Progenitor cell of endocrine pancreas (in vitro differentiated cells): ENCODE measurements around the gene ATXN1. TPM values are rescaled to one million over a fixed set of nuclear protein-coding genes. Genes with fewer than 3 reads are reported as not detected.

Experiments
- DNase-seq: peaks from one replicate; pipeline ENCODE4 v3.0.0; 2021; ENCODE audit warnings: low spot score; ENCODE audit not compliant: unreplicated experiment
- H3K27ac Mint-ChIP-seq: 2 replicates; pipeline ENCODE4 v1.8.0; 2021; ENCODE audit warnings: mild to moderate bottlenecking, moderate library complexity, mixed read lengths
- H3K27me3 Mint-ChIP-seq: 2 replicates; pipeline ENCODE4 v1.8.0; 2021; ENCODE audit warnings: mixed read lengths
- H3K36me3 Mint-ChIP-seq: 2 replicates; pipeline ENCODE4 v1.8.0; 2022; ENCODE audit warnings: mixed read lengths; ENCODE audit not compliant: insufficient read depth
- H3K4me1 Mint-ChIP-seq: 2 replicates; pipeline ENCODE4 v1.8.0; 2021; ENCODE audit warnings: low read depth, mixed read lengths
- H3K4me3 Mint-ChIP-seq: 2 replicates; pipeline ENCODE4 v1.8.0; 2021; ENCODE audit warnings: low read depth, mild to moderate bottlenecking, moderate library complexity, mixed read lengths
- H3K9me3 Mint-ChIP-seq: 2 replicates; pipeline ENCODE4 v1.8.0; 2021; ENCODE audit warnings: low read depth, mixed read lengths
- CTCF ChIP-seq: fragments of 200-600 bp; sonication (generic); IDR thresholded peaks from one replicate; pipeline ENCODE4 v1.5.0; 2021; ENCODE audit warnings: antibody characterized with exemption, mild to moderate bottlenecking; ENCODE audit not compliant: unreplicated experiment
- total RNA-seq: library from RNA; stranded (reverse); gene quantifications from 2 replicates; pipeline ENCODE4 v1.2.1, GENCODE V29; 2021

The ATXN1 gene
- total RNA-seq, 1 donor from 2014 or later: 35.8 TPM

- DNase-seq: no peak
- peaks cover 3% of the 10 kb centered on the region for H3K36me3 Mint-ChIP-seq
- H3K9me3 Mint-ChIP-seq: no peaks in the 10 kb centered on the region
- no peak for TF ChIP-seq CTCF
- no peak overlapping the region for H3K27ac Mint-ChIP-seq
- no peaks in the 10 kb centered on the region for H3K27me3 Mint-ChIP-seq
- no peak overlapping the region for H3K4me3 Mint-ChIP-seq
- H3K4me1 Mint-ChIP-seq: no peaks in the 10 kb centered on the region
Measured at GRCh38 chr6:16436550-16436949, 324.7 kb downstream of the ATXN1 start.

- H3K9me3 Mint-ChIP-seq: no peaks in the 10 kb centered on the region
- peaks cover 10% of the 10 kb centered on the region for H3K4me1 Mint-ChIP-seq
- H3K4me3 Mint-ChIP-seq: no peak overlapping the region
- no peak overlapping the region for H3K27ac Mint-ChIP-seq
- TF ChIP-seq CTCF: no peak
- no peaks in the 10 kb centered on the region for H3K27me3 Mint-ChIP-seq
- no peak for DNase-seq
- H3K36me3 Mint-ChIP-seq: peaks cover 3% of the 10 kb centered on the region
Measured at GRCh38 chr6:16434885-16435284, 326.4 kb downstream of the ATXN1 start.

GRCh38 chr6:16433338-16433890 is 327.8 kb downstream of the ATXN1 start:
- TF ChIP-seq CTCF: no peak
- Mint-ChIP-seq H3K27ac (no peak overlapping the region), H3K4me1 (peaks cover 10% of the 10 kb centered on the region), H3K27me3 (no peaks in the 10 kb centered on the region), H3K9me3 (no peaks in the 10 kb centered on the region), H3K4me3 (no peak overlapping the region), H3K36me3 (peaks cover 3% of the 10 kb centered on the region)
- no peak for DNase-seq

GRCh38 chr6:16432075-16433032 is 328.9 kb downstream of the ATXN1 start:
- Mint-ChIP-seq H3K27ac (no peak overlapping the region), H3K9me3 (no peaks in the 10 kb centered on the region), H3K4me3 (no peak overlapping the region), H3K27me3 (no peaks in the 10 kb centered on the region), H3K36me3 (peaks cover 3% of the 10 kb centered on the region), H3K4me1 (peaks cover 10% of the 10 kb centered on the region)
- no peak for TF ChIP-seq CTCF
- no peak for DNase-seq

GRCh38 chr6:16431106-16431505 is 330.2 kb downstream of the ATXN1 start:
- Mint-ChIP-seq H3K36me3 (peaks cover 3% of the 10 kb centered on the region), H3K27ac (no peak overlapping the region), H3K4me1 (peaks cover 10% of the 10 kb centered on the region), H3K4me3 (no peak overlapping the region), H3K27me3 (no peaks in the 10 kb centered on the region), H3K9me3 (no peaks in the 10 kb centered on the region)
- no peak for DNase-seq
- TF ChIP-seq CTCF: no peak
